ENCODE results near the gene FHIT. TPM values are rescaled to one million over a fixed set of nuclear protein-coding genes. Genes with fewer than 3 reads are reported as not detected.

Gene FHIT
- total and polyA plus RNA-seq, 2 of the 4 experiments (the other 2 are of a cell fraction): 0.07 TPM; not detected in 1

GRCh38 chr3:60017631-60018030, 1233.6 kb downstream of the FHIT start:
- Histone ChIP-seq H2BK15ac (ENCODE audit: low read depth, low read length) (no peak overlapping the region), H3K36me3 (ENCODE audit: control insufficient read depth, insufficient read depth, low read length) (no peaks in the 10 kb centered on the region), H4K8ac (ENCODE audit: low read depth in 2 of 2, low read length in 2 of 2) (no peak overlapping the region), H3K9me1 (ENCODE audit: insufficient read depth, low read length) (no peaks in the 10 kb centered on the region), H3K4ac (ENCODE audit: low read depth, low read length) (no peak overlapping the region), H2AFZ (replicated peaks; ENCODE audit: low read length, poor library complexity) (no peak overlapping the region), H2BK120ac (ENCODE audit: low read depth, low read length) (no peak overlapping the region), H3K4me1 (ENCODE audit: control insufficient read depth, insufficient read depth, low read length) (no peaks in the 10 kb centered on the region), H2BK5ac (ENCODE audit: low read depth, low read length, poor library complexity, severe bottlenecking) (no peak overlapping the region), H3K4me3 (ENCODE audit: insufficient read depth, low read depth, low read length) (no peak overlapping the region), H2AK9ac (replicated peaks; ENCODE audit: low read depth, low read length, poor library complexity) (no peak overlapping the region), H3K9me3 (ENCODE audit: control insufficient read depth, insufficient read depth, low read length) (no peaks in the 10 kb centered on the region), H3K23ac (ENCODE audit: low read depth, low read length) (no peak overlapping the region), H3K4me2 (ENCODE audit: low read depth, low read length) (no peak overlapping the region), H2AK5ac (ENCODE audit: low read depth, low read length) (no peak overlapping the region), H3K27ac (ENCODE audit: insufficient read depth, low read length) (no peak overlapping the region), H2BK20ac (ENCODE audit: low read depth, low read length) (no peak overlapping the region), H4K5ac (ENCODE audit: low read depth, low read length) (no peak overlapping the region), H3K18ac (ENCODE audit: low read depth, low read length) (no peak overlapping the region), H3K27me3 (ENCODE audit: control insufficient read depth, insufficient read depth, low read length) (no peaks in the 10 kb centered on the region), H4K20me1 (ENCODE audit: insufficient read depth, low read length) (no peaks in the 10 kb centered on the region), H3K56ac (ENCODE audit: extremely low read depth, insufficient read depth, low read length) (no peak overlapping the region), H3K79me1 (ENCODE audit: low read depth in 1 of 2, low read length in 2 of 2) (no peaks in the 10 kb centered on the region), H3K9ac (ENCODE audit: low read depth, low read length) (no peak overlapping the region), H4K91ac (ENCODE audit: insufficient read depth, low read depth, low read length) (no peak overlapping the region), H3K14ac (replicated peaks; ENCODE audit: low read depth, low read length) (no peak overlapping the region)
- no peak for TF ChIP-seq BHLHE40 (IDR thresholded peaks at IDR 0.05; ENCODE audit: low read depth, low read length)
- no peak for TF ChIP-seq RFX5 (IDR thresholded peaks at IDR 0.05; ENCODE audit: low read depth, low read length)
- TF ChIP-seq RAD21 (IDR thresholded peaks at IDR 0.05; ENCODE audit: low read length): no peak
- no peak for TF ChIP-seq FOS (IDR thresholded peaks at IDR 0.05; ENCODE audit: low read depth, low read length)
- TF ChIP-seq SMC3 (IDR thresholded peaks at IDR 0.05; ENCODE audit: low read depth, low read length): no peak
- intact Hi-C loops (cut with micrococcal nuclease) (no loop called here), in situ Hi-C loops (cut with MboI; ENCODE audit: low sequenced_read_pairs) (no loop called here), dilution Hi-C loops (cut with HindIII; ENCODE audit: low sequenced_read_pairs, unreplicated experiment) (no loop called here)
- BruUV-seq (replicated peaks): no TSS peak
- ChIA-PET POLR2A (ENCODE audit: unreplicated experiment) (no interaction called here), CTCF (no interaction called here)
- WGBS, 2 experiments (ENCODE audit: extremely low coverage in 2 of 2, insufficient read length in 1 of 2): no CpG with 5 or more reads among the region's 2 CpGs
- no peak for ATAC-seq (ENCODE audit: low read depth)
- no peak for DNase-seq
